NCI-H128 (cell line): ENCODE results near the gene COIL.
A peak's percentile ranks its signal among the peaks of the same experiment; 100 is the strongest.
"Not testable (repeated sequence)": the region's sequence is repeated elsewhere in the genome, so short reads cannot be mapped to it uniquely, and the experiment has no call there.

Experiments
- DNase-seq: peaks from one replicate; lab custom pipeline; 2025; ENCODE audit not compliant: unreplicated experiment; lab: John Stamatoyannopoulos, UW

Gene COIL, protein sequence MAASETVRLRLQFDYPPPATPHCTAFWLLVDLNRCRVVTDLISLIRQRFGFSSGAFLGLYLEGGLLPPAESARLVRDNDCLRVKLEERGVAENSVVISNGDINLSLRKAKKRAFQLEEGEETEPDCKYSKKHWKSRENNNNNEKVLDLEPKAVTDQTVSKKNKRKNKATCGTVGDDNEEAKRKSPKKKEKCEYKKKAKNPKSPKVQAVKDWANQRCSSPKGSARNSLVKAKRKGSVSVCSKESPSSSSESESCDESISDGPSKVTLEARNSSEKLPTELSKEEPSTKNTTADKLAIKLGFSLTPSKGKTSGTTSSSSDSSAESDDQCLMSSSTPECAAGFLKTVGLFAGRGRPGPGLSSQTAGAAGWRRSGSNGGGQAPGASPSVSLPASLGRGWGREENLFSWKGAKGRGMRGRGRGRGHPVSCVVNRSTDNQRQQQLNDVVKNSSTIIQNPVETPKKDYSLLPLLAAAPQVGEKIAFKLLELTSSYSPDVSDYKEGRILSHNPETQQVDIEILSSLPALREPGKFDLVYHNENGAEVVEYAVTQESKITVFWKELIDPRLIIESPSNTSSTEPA

DNA sequence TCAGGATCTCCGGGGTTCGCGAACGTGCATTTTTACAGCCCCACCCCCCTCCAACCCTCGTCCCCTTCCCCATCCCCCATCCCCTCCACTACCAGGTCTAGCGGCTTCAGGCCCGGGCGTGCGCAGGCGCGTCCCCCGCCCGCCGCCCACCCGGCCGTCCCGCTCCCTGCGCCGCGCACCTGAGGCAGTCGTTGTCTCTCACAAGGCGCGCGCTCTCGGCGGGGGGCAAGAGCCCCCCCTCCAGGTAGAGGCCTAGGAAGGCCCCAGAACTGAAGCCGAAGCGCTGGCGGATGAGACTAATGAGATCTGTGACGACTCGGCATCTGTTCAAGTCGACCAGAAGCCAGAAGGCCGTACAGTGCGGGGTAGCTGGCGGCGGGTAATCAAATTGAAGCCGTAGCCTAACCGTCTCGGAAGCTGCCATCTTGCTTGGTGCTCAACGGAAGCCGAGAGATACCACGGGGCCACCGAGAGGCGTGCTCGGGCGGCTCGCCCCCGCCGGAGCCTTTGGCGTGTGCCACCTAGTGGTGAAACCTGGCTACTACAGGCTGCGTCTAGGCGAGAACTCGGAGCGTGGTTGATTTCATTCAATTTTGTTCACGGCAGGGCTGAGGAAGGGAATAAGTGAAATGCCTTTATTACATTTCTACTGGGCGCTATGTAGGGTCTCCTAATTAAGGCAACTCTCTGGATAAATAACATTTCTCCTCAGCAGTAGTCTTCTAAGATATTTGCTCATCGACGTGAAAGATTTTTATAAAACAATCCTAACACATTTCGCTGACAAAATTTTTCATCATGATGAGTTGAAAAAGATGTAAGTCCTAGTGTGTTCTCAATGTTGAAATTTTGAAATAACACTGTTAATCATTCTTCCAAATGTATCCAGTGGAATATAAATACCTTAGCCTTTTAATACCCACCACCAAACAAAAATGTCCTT lies at the start of gene COIL:
Gene COIL, minus strand, starts transcription at position 455 of the 943 bp plus-strand sequence. Its CDS starts 31 bp downstream, at position 424.
- DNase-seq, result peak; percentile 75

- no peak for DNase-seq
These were observed 49.6 kb upstream of the COIL start for GRCh38 chr17:57010487-57010886.

- DNase-seq, result no peak
These were observed 49.0 kb upstream of the COIL start for GRCh38 chr17:57009737-57010445.

- DNase-seq, result no peak
These were observed 48.1 kb upstream of the COIL start for GRCh38 chr17:57008958-57009357.

- DNase-seq, result no peak
These were observed 45.2 kb upstream of the COIL start for GRCh38 chr17:57006040-57006439.

DNA sequence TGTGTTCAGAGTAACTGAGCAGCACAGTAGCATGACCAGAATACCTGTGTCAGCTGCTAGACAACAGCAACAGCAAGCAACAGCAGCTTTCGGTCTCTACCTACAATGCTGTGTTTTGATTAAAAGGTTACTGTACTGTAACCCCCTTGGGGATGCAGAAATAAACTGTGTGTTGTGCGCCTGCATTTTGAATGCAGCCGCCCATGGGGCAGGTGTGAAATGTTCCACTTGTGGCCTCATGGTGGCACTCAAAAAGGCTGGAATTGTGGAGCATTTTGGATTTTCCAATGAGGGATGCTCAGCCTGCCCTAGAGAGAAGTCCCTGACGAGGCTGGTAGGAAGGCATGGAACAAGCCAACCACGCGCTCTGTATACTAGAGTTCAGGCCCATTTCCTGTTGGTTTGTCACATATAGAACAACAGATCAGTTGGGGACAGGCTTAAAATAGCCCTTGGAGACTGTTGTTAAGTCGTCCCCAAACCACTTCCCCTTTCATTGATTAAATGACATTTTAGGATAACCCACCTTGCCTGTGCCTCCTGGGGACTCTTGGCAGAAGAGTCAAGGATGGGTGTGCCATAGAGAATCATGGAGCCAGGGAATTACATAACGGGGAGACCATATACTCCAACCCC lies 44.2 kb upstream of the COIL start:
- DNase-seq, result no peak

- no peak for DNase-seq
These were observed 42.1 kb upstream of the COIL start for GRCh38 chr17:57002904-57003303.

DNA sequence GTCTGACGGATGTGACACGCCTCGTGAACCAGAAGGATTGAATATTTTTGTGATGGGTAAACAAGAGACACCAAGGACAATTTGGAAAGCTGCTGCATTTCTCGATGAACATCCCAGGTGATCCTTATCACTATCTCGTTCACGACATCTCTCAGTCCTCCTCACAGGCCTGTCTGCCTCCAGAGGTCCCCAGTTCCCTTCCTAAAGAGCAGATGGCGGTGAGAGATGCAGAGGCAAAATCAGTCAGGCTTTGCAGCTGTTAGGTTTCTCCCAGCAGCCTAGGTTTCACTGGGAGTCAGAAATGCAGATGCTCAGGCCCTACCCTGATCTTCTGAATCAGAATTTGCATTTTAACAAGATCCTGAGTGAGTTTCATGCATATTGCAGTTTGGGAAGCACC lies 40.7 kb upstream of the COIL start:
- no peak for DNase-seq

GRCh38 chr17:56997313-56997712 lies 36.5 kb upstream of the COIL start:
- DNase-seq, result no peak

- DNase-seq, result no peak
These were observed 34.9 kb upstream of the COIL start for GRCh38 chr17:56995766-56996165.

DNA sequence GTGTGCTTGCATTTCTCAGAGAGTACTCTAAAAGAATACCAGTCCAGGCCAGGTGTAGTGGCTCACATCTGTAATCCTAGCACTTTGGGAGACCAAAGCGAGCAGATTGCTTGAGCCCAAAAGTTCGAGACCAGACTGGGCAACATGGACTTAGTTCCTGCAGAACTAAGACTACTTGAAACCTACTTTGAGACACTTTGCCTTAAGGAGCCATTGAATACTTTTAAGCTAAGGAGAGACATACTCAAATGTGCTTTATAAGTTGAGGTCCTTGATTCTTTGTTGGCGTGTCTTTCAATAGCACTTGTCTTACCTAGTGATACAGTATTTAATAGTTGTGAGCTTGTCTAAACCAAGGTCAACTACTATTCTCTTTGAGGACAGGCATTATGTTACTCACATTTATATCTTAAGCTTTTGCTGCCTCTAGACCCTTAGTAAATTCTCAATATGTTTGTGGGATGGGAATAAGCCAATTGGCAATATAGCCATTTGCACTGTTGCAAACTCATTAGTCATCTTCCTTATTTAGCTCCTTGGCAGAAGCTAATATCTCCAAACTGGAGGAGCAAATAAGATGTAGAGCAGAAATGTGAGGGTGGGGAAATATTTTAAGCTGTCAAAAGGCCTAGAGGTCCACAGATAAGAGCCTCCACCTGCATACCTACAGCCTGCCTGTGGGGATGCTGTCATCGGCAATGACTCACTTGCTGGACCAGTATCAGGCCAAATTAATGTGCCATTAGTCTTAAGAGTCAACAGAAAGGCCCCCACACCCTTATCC lies 33.4 kb upstream of the COIL start:
- no peak for DNase-seq

- DNase-seq, result no peak
These were observed 31.5 kb upstream of the COIL start for GRCh38 chr17:56992364-56992763.

- no peak for DNase-seq
These were observed 28.2 kb upstream of the COIL start for GRCh38 chr17:56988901-56989572.

GRCh38 chr17:56987283-56987834 lies 26.5 kb upstream of the COIL start:
- no peak for DNase-seq

DNA sequence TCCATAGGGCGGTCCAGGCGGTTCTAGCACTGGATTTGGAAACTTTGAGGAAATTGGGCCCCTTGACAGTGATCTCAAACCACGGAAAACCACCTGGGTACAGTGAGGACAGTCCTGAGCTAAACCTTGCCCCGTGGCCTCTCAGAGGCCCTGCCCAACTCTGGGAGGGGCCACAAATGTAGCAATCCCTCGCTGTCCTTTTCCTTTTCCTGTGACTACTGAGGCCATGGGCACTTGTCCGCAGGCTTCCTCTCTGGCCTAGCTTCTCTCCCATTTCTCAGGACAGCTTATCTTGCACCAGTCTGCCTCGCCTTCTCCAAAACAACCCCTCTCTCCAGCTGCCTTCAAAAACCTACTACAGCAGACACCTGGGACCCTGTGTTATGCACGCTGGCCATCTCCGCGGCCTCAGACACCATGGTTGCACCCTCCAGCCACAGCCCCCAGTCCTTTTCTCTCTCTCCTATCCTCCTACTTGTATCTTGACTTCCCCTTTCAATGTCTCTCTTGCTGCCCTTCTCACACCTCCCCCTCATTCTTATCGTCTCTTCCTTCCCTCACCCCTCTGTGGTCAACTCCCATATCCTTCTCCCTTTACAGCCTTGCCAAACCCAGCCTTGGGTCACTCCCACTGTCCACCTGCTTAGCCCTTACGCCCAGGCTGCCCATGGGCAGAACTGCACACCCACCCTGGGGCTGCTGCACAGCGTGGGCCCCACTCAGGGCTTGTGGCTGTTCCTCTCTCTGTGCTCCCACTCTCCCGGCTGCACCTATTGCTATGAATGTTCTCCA lies 24.7 kb upstream of the COIL start:
- DNase-seq, result no peak

GRCh38 chr17:56983366-56983765 lies 22.5 kb upstream of the COIL start:
- DNase-seq, result no peak

DNA sequence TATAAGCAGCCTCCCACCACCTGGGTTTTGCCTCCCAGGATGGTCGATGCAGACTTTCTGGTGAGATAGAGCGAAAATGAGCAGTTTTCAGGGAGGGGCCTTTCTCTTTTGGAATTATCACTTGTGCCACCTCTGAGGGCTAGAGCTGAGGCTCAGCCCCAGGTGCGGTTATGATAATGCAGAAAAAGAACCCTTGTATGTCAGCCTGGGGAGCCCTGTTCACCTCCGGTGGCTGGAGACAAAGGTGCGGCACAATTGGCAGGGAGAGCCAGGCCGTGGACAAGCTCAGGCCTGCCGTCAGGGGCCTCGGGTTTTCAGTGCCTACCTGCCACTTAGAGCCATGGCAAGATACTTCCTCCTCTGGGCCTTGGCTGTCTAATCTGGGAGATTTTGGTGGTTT lies 21.5 kb upstream of the COIL start:
- DNase-seq, result peak; percentile 23

DNA sequence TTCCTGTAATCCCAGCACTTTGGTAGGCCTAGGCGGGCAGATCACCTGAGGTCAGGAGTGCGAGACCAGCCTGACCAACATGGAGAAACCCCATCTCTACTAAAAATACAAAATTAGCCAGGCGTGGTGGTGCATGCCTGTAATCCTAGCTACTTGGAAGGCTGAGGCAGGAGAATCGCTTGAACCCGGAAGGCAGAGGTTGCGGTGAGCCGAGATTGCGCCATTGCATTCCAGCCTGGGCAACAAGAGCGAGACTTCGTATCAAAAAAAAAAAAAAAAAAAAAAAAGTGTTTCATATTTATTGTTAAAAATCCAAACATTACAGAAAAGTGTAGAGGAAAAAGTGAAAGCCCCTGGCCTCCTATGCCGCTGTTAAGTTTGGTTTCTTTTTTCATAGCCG lies 19.7 kb upstream of the COIL start:
- DNase-seq, result not testable (repeated sequence)
